Sigmoid colon (tissue), 4 donors: ENCODE data around the gene CD101.

ENCODE experiments used
- CTCF ChIP-seq, 4 experiments: fragments of 450-650 bp in 3 of 4; fragments of 200-600 bp in 1 of 4; IDR thresholded peaks; one replicate each; pipeline ENCODE4 v1.5.1; 2016 to 2019; ENCODE audit warnings: antibody characterized with exemption in 4 of 4, mild to moderate bottlenecking in 3 of 4, moderate library complexity in 2 of 4
- EP300 ChIP-seq, 4 donors: sonication (generic); formaldehyde crosslinking; IDR thresholded peaks; one replicate each; pipeline ENCODE4 v1.6.1; 2017; ENCODE audit warnings: antibody characterized with exemption in 4 of 4
- POLR2A ChIP-seq, 2 donors: fragments of 450-650 bp; IDR thresholded peaks; one replicate each; pipeline ENCODE4 v1.6.1; 2016; ENCODE audit warnings: antibody characterized with exemption in 2 of 2, mild to moderate bottlenecking in 2 of 2, moderate library complexity in 2 of 2
- POLR2AphosphoS5 ChIP-seq, 4 donors: sonication (generic); formaldehyde crosslinking; IDR thresholded peaks; one replicate each; pipeline ENCODE4 v1.6.1; 2017; ENCODE audit warnings: antibody characterized with exemption in 4 of 4

GRCh38 chr1:117017062-117017461 is 15.5 kb downstream of the CD101 start:
- TF ChIP-seq POLR2A (IDR thresholded peaks at IDR 0.05) (no peak), EP300 (IDR thresholded peaks at IDR 0.05) (no peak), CTCF (IDR thresholded peaks at IDR 0.05) (no peak), POLR2AphosphoS5 (IDR thresholded peaks at IDR 0.05) (no peak)
